ENCODE measurements around the gene SPG7.
A peak's percentile ranks its signal among the peaks of the same experiment; 100 is the strongest.
"Not testable (repeated sequence)": the region's sequence is repeated elsewhere in the genome, so short reads cannot be mapped to it uniquely, and the experiment has no call there.

Gene SPG7

GRCh38 chr16:89564476-89565255 is 56.5 kb downstream of the SPG7 start:
- H3K9me3 ChIP-seq (ENCODE audit: control insufficient read depth, low read length): no peaks in the 10 kb centered on the region
- H3K36me3 ChIP-seq (ENCODE audit: control insufficient read depth, insufficient read depth, low read length): peaks cover 18% of the 10 kb centered on the region
- no peak overlapping the region for H3K4me3 ChIP-seq (ENCODE audit: low read length)
- peaks cover 8% of the 10 kb centered on the region for H3K27me3 ChIP-seq (ENCODE audit: control insufficient read depth, insufficient read depth, low read length)
- peaks cover 46% of the 10 kb centered on the region for H3K4me1 ChIP-seq (ENCODE audit: control insufficient read depth, insufficient read depth, low read length)
- no peak overlapping the region for H3K9ac ChIP-seq (ENCODE audit: low read length)

DNA sequence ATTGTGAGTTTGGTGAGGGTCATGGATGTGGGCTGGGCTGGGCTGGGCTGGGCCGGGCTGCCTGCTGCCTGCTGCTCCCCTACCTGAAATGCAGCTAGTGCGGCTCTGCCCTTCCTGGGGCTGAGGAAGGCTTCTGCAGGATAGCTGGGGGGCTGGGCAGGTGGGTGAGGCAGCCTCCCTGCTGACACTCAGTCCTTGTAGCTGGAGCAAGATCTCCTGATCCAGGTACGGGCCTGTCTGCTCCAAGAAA is 57.0 kb downstream of the SPG7 start:
- Histone ChIP-seq H3K9ac (ENCODE audit: low read length) (peak overlapping the region; percentile 24), H3K4me3 (ENCODE audit: low read length) (no peak overlapping the region), H3K4me1 (ENCODE audit: control insufficient read depth, insufficient read depth, low read length) (peaks cover 43% of the 10 kb centered on the region), H3K27me3 (ENCODE audit: control insufficient read depth, insufficient read depth, low read length) (peaks cover 13% of the 10 kb centered on the region), H3K9me3 (ENCODE audit: control insufficient read depth, low read length) (no peaks in the 10 kb centered on the region), H3K36me3 (ENCODE audit: control insufficient read depth, insufficient read depth, low read length) (peaks cover 18% of the 10 kb centered on the region)

DNA sequence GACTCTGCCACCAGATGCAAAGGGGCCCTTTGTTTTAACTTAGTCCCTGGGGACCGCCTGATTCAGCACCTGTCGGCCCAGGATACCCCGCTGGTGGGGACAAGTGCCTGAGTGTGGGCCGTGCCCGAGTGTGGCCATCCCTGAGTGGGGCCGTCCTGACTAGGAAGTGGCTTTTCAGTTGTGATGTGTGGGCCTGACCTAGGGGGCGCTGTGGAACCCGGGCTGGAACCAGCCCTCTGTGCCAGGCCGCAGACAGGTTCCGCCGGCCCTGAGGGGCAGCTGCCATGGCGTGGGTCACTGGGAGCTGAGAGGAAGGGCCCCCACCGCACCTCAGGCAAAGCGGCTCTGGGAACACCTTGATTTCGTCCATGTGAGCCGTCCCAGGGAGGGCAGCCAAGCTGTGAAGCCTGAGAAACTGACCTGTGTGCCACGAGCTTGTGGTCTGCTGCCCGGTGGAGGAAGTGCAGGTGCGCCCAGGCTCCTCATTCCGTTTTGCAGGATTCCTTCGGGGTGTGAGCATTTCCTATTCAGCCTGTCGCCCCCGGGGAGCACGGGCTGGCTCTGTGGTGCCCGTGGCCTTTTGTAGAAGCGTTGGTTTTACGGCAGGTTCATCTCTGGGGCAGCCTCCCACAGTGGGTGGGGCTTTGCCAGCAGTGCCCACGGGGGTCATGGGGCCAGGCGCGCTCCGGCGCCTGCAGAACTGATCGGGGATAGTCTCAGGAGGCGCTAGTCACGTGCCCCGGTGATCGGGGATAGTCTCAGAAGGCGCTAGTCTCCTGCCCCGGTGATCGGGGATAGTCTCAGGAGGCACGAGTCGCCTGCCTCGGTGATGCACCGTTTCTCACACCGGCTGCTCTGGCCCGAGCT is 57.5 kb downstream of the SPG7 start:
- peaks cover 18% of the 10 kb centered on the region for H3K36me3 ChIP-seq (ENCODE audit: control insufficient read depth, insufficient read depth, low read length)
- peak overlapping the region; percentile 24 for H3K9ac ChIP-seq (ENCODE audit: low read length)
- peaks cover 43% of the 10 kb centered on the region for H3K4me1 ChIP-seq (ENCODE audit: control insufficient read depth, insufficient read depth, low read length)
- no peaks in the 10 kb centered on the region for H3K9me3 ChIP-seq (ENCODE audit: control insufficient read depth, low read length)
- H3K27me3 ChIP-seq (ENCODE audit: control insufficient read depth, insufficient read depth, low read length): peaks cover 17% of the 10 kb centered on the region
- H3K4me3 ChIP-seq (ENCODE audit: low read length): no peak overlapping the region

DNA sequence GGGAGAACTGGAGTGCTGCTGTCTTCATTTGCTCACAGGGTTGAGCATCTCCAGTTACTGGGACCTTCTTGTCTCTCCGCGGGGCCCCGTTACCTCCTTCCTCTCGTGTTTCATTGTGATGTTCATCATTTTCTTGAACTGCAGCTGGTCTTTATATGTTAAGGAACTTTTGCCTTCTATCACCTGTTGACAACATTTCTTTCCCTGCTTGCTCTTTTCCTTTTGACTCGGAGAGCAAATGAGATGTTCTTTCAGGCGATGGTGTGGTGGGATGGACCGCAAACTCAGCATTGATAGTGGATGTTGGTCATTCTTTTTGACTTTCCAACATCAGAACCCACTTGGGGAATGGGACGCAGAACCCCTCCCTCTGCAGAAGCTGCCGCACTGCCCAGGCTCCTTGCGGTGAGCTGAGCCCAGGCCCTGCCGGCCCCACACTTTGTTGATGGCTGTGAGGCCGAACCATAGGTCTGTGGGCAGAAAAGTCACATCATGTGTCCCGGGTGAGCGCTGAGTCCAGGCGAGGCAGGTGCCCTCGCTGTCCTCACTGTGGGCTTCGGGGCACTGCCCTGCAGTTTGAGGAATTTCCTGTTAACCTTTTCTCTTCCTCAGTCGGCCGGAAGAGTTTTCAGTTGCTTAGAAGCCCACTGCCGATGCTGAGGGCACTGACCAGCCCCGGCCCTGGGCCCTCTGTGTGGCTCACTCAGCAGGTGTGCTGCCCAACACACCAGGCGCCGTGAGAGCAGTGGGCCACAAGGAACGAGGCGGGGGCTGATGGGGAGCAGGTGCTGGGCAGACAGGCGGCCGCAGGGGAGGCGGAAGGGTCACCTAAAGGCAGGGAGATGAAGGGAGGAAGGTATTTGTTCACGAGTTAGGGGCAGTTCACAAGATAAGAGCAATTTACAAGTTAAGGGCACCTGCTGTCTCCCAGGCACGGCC is 59.7 kb downstream of the SPG7 start:
- no peaks in the 10 kb centered on the region for H3K9me3 ChIP-seq (ENCODE audit: control insufficient read depth, low read length)
- H3K27me3 ChIP-seq (ENCODE audit: control insufficient read depth, insufficient read depth, low read length): peaks cover 27% of the 10 kb centered on the region
- no peak overlapping the region for H3K9ac ChIP-seq (ENCODE audit: low read length)
- no peak overlapping the region for H3K4me3 ChIP-seq (ENCODE audit: low read length)
- peaks cover 14% of the 10 kb centered on the region for H3K36me3 ChIP-seq (ENCODE audit: control insufficient read depth, insufficient read depth, low read length)
- peaks cover 34% of the 10 kb centered on the region for H3K4me1 ChIP-seq (ENCODE audit: control insufficient read depth, insufficient read depth, low read length)

DNA sequence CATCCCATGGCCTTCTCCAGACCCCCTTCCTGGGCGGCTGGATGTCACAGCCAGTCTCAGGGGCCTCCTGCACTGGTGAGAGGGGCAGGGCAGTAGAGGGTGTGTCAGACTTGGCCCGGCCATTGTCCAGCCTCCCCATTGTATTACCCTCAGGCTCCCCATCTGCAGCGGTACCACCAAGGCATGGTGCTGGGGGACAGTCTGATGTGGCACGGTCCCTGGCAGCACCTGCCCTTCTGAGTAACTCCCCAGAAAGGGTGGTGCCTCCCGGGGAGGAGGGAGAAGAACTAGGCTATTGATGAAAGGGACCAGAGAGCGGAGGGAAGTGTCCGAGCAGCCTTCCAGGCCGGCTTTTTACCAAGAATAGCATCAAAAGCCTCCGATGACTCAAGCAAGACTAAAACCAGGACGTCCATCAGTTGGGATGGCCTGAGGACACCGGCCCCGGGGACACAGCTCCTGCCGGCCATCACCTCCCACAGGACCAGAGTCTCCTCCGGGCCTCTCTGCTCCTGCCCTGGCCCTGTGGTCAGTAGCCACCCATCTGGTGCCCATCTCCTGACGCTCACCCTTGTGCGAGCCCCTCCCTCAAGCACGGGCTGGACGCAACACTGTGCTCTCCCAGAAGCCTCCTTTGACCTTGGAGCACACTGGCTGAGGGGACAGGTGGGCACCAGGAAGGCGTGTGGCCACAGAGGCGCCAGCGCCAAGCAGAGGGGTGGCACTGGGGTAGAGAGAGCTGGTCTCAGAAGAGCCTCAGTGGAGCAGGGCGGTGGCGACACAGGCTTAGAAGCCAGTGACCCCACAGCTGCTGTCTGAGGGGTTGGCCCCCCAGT is 61.5 kb downstream of the SPG7 start:
- peaks cover 39% of the 10 kb centered on the region for H3K27me3 ChIP-seq (ENCODE audit: control insufficient read depth, insufficient read depth, low read length)
- no peaks in the 10 kb centered on the region for H3K36me3 ChIP-seq (ENCODE audit: control insufficient read depth, insufficient read depth, low read length)
- peaks cover 29% of the 10 kb centered on the region for H3K4me1 ChIP-seq (ENCODE audit: control insufficient read depth, insufficient read depth, low read length)
- H3K9ac ChIP-seq (ENCODE audit: low read length): no peak overlapping the region
- H3K9me3 ChIP-seq (ENCODE audit: control insufficient read depth, low read length): no peaks in the 10 kb centered on the region
- no peak overlapping the region for H3K4me3 ChIP-seq (ENCODE audit: low read length)

DNA sequence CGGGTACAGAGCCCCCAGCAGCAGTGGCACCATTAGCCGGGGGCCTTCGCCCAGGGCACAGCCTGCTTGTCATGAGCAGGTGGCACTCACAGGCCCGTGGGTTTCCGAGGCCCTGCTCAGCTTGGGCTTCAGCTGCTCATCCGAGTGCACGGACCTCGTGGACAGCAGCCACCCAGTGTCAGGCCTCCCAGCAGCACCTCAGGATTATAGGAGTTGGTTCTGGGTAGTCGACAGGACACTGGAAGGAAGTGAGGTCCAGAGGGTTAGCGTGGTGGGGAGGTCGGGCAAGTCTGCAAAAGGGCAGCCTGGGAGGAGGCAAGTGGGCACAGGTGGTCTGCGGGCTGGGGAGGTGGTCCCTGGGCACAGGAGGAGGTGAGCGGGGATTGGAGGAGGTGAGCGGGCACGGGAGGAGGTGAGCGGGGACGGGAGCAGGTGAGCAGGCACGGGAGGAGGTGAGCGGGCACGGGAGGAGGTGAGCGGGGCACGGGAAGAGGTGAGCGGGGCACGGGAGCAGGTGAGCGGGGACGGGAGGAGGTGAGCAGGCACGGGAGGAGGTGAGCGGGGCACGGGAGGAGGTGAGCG is 62.2 kb downstream of the SPG7 start:
- Histone ChIP-seq H3K4me3 (ENCODE audit: low read length) (no peak overlapping the region), H3K9me3 (ENCODE audit: control insufficient read depth, low read length) (no peaks in the 10 kb centered on the region), H3K4me1 (ENCODE audit: control insufficient read depth, insufficient read depth, low read length) (peaks cover 28% of the 10 kb centered on the region), H3K36me3 (ENCODE audit: control insufficient read depth, insufficient read depth, low read length) (no peaks in the 10 kb centered on the region), H3K9ac (ENCODE audit: low read length) (no peak overlapping the region), H3K27me3 (ENCODE audit: control insufficient read depth, insufficient read depth, low read length) (peaks cover 46% of the 10 kb centered on the region)

DNA sequence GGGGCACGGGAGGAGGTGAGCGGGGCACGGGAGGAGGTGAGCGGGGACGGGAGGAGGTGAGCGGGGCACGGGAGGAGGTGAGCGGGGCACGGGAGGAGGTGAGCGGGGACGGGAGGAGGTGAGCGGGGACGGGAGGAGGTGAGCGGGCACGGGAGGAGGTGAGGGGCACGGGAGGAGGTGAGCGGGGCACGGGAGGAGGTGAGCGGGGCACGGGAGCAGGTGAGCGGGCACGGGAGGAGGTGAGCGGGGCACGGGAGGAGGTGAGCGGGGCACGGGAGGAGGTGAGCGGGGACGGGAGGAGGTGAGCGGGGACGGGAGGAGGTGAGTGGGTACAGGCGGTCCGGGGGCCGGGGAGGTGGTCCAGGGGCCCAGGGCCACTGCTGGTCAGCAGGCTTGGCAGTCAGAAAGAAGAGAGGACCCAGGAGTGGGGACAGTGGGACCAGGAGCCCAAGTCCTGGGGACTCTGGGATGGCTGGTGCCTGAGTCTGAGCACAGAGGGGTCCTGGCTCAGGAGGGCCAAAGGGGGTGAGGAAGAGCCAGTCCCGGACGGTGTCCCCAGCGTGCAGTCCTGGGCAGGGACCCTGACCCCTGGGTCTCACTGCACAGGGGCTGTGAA is 62.9 kb downstream of the SPG7 start:
- H3K27me3 ChIP-seq (ENCODE audit: control insufficient read depth, insufficient read depth, low read length): peaks cover 50% of the 10 kb centered on the region
- not testable (repeated sequence) for H3K36me3 ChIP-seq (ENCODE audit: control insufficient read depth, insufficient read depth, low read length); H3K9me3 ChIP-seq (ENCODE audit: control insufficient read depth, low read length); H3K9ac ChIP-seq (ENCODE audit: low read length); H3K4me3 ChIP-seq (ENCODE audit: low read length)
- peaks cover 25% of the 10 kb centered on the region for H3K4me1 ChIP-seq (ENCODE audit: control insufficient read depth, insufficient read depth, low read length)

DNA sequence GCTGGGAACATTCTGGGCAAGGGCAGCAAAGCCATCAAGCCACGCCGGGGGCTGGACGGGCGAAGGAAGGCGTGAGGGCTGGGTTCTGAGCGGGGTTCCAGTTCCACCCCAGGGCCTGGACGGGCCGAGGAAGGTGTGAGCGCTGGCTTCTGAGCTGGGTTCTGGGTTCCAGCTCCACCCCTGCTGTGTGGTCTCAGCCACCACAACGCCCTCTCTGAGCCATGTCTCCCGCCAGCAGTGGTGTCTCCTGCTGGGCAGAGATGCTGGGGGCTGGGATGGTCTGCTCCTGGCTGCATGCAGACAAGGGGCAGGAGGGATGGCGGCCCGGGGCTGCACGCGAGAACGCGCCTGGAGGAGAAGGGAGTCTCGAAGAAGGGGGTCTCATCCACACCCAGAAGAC is 63.4 kb downstream of the SPG7 start:
- Histone ChIP-seq H3K9ac (ENCODE audit: low read length) (no peak overlapping the region), H3K9me3 (ENCODE audit: control insufficient read depth, low read length) (no peaks in the 10 kb centered on the region), H3K4me3 (ENCODE audit: low read length) (no peak overlapping the region), H3K4me1 (ENCODE audit: control insufficient read depth, insufficient read depth, low read length) (peaks cover 25% of the 10 kb centered on the region), H3K36me3 (ENCODE audit: control insufficient read depth, insufficient read depth, low read length) (no peaks in the 10 kb centered on the region), H3K27me3 (ENCODE audit: control insufficient read depth, insufficient read depth, low read length) (peaks cover 53% of the 10 kb centered on the region)

DNA sequence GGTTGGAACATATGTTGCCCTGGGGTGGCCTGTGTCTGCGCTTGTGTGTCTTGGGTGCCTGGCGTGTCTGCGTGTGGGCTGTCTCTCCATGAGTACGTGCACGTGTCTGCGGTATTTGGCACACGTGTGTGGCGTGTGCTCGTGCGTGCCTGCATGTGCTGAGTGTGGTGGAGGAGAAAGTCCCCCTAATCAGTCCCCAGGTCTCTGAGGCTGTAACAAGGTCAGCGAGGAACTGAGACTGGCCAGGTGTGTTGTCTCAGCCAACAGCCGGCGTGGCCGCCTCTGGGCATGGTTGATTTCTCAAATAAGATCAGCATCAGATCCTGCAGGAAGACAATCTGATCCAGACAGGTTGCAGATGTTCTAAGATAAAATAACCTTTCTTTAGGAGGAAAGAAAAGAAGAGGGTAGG is 63.9 kb downstream of the SPG7 start:
- Histone ChIP-seq H3K4me1 (ENCODE audit: control insufficient read depth, insufficient read depth, low read length) (peaks cover 25% of the 10 kb centered on the region), H3K9me3 (ENCODE audit: control insufficient read depth, low read length) (no peaks in the 10 kb centered on the region), H3K4me3 (ENCODE audit: low read length) (no peak overlapping the region), H3K36me3 (ENCODE audit: control insufficient read depth, insufficient read depth, low read length) (no peaks in the 10 kb centered on the region), H3K9ac (ENCODE audit: low read length) (no peak overlapping the region), H3K27me3 (ENCODE audit: control insufficient read depth, insufficient read depth, low read length) (peaks cover 53% of the 10 kb centered on the region)

DNA sequence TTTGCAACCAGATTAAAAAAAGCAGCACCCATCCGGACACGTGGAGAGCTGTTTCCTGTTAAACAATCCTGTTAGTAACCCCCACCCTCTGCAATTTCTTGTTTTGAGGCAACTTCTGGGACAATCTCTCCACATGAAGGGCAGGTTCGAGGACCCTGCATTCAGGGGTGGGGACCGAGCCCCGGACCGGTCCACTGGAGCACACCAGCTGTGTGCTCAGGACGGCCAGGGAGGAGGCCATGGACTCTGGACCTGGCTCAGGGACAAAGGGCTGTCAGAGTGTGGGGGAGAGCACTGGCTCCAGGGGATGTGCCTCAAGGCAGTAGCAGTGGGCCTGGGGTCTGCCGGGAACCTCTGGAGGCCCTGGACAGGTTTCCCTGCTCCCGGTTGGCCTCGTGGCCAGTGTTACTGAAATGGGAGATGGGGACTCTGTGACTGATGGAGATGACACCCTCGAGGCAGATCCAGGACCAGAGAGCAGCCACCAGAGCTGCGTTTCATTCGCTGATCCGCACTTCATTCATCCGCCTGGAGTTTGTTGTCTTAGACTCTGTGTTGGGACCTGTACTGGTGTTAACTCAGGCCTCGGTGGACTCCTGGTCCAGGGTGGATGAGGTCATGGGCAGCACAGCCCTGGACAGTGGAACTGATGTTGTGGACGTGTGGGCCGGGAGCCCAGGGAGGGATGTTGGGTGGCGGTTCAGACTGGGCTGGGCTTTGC is 64.4 kb downstream of the SPG7 start:
- Histone ChIP-seq H3K9ac (ENCODE audit: low read length) (no peak overlapping the region), H3K9me3 (ENCODE audit: control insufficient read depth, low read length) (no peaks in the 10 kb centered on the region), H3K36me3 (ENCODE audit: control insufficient read depth, insufficient read depth, low read length) (no peaks in the 10 kb centered on the region), H3K4me1 (ENCODE audit: control insufficient read depth, insufficient read depth, low read length) (peaks cover 25% of the 10 kb centered on the region), H3K27me3 (ENCODE audit: control insufficient read depth, insufficient read depth, low read length) (peaks cover 53% of the 10 kb centered on the region), H3K4me3 (ENCODE audit: low read length) (no peak overlapping the region)

Data from mucosa of stomach (tissue), 1 donor.